Activated naive CD4-positive, alpha-beta T cell (primary cell): ENCODE measurements around the gene AFG1L.
"Not testable (repeated sequence)": the region's sequence is repeated elsewhere in the genome, so short reads cannot be mapped to it uniquely, and the experiment has no call there.

Source experiments
- DNase-seq, 4 experiments: peaks; one replicate each; lab custom pipeline; 2025; lab: John Stamatoyannopoulos, UW

AFG1L gene

GRCh38 chr6:108350528-108350927 is 55.7 kb downstream of the AFG1L start:
- no peak for DNase-seq

GRCh38 chr6:108353853-108354252 is 59.0 kb downstream of the AFG1L start:
- no peak for DNase-seq

GRCh38 chr6:108355120-108355519 is 60.3 kb downstream of the AFG1L start:
- no peak for DNase-seq

GRCh38 chr6:108355890-108356289 is 61.0 kb downstream of the AFG1L start:
- no peak for DNase-seq

- no peak for DNase-seq
Observed at GRCh38 chr6:108359901-108360882, 65.3 kb downstream of the AFG1L start.

- DNase-seq = no peak
Observed at GRCh38 chr6:108360919-108361311, 66.1 kb downstream of the AFG1L start.

- no peak for DNase-seq
Observed at GRCh38 chr6:108361312-108361932, 66.6 kb downstream of the AFG1L start.

GRCh38 chr6:108362455-108362854 is 67.6 kb downstream of the AFG1L start:
- DNase-seq = no peak

GRCh38 chr6:108363113-108363512 is 68.3 kb downstream of the AFG1L start:
- DNase-seq = no peak

- no peak for DNase-seq
Observed at GRCh38 chr6:108363889-108364313, 69.0 kb downstream of the AFG1L start.

- no peak for DNase-seq
Observed at GRCh38 chr6:108364470-108364869, 69.6 kb downstream of the AFG1L start.

- DNase-seq = no peak
Observed at GRCh38 chr6:108365478-108365877, 70.6 kb downstream of the AFG1L start.

GRCh38 chr6:108366236-108366635 is 71.4 kb downstream of the AFG1L start:
- DNase-seq = no peak

- no peak for DNase-seq
Observed at GRCh38 chr6:108368431-108369030, 73.7 kb downstream of the AFG1L start.

GRCh38 chr6:108380876-108381275 is 86.0 kb downstream of the AFG1L start:
- no peak for DNase-seq

GRCh38 chr6:108383981-108384380 is 89.1 kb downstream of the AFG1L start:
- DNase-seq = no peak

- DNase-seq = not testable (repeated sequence)
Observed at GRCh38 chr6:108389190-108389589, 94.3 kb downstream of the AFG1L start.

GRCh38 chr6:108395297-108395696 is 100.4 kb downstream of the AFG1L start:
- DNase-seq = no peak

- DNase-seq = no peak
Observed at GRCh38 chr6:108403236-108403635, 108.4 kb downstream of the AFG1L start.

- DNase-seq = no peak
Observed at GRCh38 chr6:108406943-108407342, 112.1 kb downstream of the AFG1L start.

GRCh38 chr6:108407904-108408827 is 113.3 kb downstream of the AFG1L start:
- DNase-seq = no peak

GRCh38 chr6:108408861-108409260 is 114.0 kb downstream of the AFG1L start:
- no peak for DNase-seq
